Measurements from ENCODE around the gene AKIRIN1. TPM values are rescaled to one million over a fixed set of nuclear protein-coding genes. Genes with fewer than 3 reads are reported as not detected.

Gene AKIRIN1
- total RNA-seq, 2 donors from 2014 or later, result 128 to 137 TPM

DNA sequence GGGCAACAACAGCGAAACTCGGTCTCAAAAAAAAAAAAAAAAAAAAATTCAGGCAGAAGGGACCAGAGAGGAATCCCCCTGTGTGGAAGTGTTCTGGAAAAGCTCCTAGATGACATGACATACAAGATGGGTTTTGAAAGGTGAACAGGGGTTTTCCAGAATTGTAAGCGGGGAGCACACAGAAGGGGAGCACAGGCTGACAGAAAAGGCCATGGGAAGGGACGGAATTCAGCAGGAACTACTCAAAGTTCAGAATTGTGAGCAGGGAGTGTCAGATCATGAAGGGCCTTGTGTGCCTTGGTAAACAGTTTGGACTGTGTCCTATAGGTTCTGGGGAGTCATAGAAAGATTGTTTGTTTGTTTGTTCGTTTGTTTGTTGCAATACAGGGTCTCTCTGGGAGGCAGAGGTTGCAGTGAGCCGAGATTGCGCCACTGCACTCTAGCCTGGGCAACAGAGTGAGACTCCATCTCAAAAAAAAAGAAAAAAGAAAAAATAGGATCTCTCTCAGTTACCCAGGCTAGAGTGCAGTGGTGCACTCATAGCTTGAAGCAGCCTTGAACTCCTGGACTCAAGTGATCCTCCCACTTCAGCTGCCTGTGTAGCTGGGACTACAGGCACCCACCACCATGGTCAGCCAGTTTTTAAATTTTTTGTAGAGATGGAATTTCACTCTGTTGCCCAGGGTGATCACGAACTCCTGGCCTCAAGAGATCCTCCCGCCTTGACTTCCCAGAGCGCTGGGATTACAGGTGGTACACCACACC, 48.2 kb upstream of the AKIRIN1 start:
- no peak overlapping the region for H3K27ac Mint-ChIP-seq

DNA sequence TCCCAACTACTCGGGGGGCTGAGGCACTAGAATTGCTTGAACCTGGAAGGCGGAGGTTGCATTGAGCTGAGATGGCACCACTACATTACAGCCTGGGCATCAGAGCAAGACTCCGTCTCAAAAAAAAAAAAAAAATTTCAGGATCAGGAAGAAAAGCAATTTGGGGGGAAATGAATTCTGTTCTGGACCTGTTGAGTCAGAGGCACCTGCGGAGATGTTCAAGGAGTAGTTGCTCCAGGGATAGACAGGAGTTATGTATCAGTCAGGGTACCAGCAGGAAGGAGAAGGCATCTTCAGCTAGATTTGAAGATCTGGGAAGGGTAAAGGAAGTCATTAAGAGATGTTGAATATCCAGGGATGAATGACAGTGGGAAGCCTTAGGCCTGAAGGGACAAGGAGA, 46.5 kb upstream of the AKIRIN1 start:
- H3K4me1 Mint-ChIP-seq, result no peaks in the 10 kb centered on the region
- Histone ChIP-seq H3K4me1 (ENCODE audit: control insufficient read depth, insufficient read depth, low read length) (no peaks in the 10 kb centered on the region), H3K9me3 (ENCODE audit: control insufficient read depth, low read length) (peaks cover 10% of the 10 kb centered on the region), H3K9ac (ENCODE audit: extremely low read depth, low read length, poor library complexity, severe bottlenecking) (no peak overlapping the region), H3K27ac (ENCODE audit: low read depth, low read length) (no peak overlapping the region), H3K27me3 (ENCODE audit: control insufficient read depth, insufficient read depth, low read length, poor library complexity, severe bottlenecking) (no peaks in the 10 kb centered on the region), H3K36me3 (ENCODE audit: control insufficient read depth, insufficient read depth, low read length) (no peaks in the 10 kb centered on the region), H3K4me3 (ENCODE audit: low read length) (no peak overlapping the region)
- no peak overlapping the region for H3K27ac Mint-ChIP-seq
- TF ChIP-seq, protein P1, sequence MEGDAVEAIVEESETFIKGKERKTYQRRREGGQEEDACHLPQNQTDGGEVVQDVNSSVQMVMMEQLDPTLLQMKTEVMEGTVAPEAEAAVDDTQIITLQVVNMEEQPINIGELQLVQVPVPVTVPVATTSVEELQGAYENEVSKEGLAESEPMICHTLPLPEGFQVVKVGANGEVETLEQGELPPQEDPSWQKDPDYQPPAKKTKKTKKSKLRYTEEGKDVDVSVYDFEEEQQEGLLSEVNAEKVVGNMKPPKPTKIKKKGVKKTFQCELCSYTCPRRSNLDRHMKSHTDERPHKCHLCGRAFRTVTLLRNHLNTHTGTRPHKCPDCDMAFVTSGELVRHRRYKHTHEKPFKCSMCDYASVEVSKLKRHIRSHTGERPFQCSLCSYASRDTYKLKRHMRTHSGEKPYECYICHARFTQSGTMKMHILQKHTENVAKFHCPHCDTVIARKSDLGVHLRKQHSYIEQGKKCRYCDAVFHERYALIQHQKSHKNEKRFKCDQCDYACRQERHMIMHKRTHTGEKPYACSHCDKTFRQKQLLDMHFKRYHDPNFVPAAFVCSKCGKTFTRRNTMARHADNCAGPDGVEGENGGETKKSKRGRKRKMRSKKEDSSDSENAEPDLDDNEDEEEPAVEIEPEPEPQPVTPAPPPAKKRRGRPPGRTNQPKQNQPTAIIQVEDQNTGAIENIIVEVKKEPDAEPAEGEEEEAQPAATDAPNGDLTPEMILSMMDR (conservative IDR thresholded peaks at IDR 0.05), result no peak
- H3K27me3 Mint-ChIP-seq (ENCODE audit: insufficient read depth), result peaks cover 1% of the 10 kb centered on the region
- H3K36me3 Mint-ChIP-seq (ENCODE audit: low read depth), result no peaks in the 10 kb centered on the region
- 93 to 94% methylated on average over 4 of the region's 4 CpGs for WGBS, 2 experiments (ENCODE audit: insufficient coverage in 1 of 2, insufficient read length in 1 of 2)
- no peak overlapping the region for H3K4me3 Mint-ChIP-seq
- no peak for DNase-seq
- peaks cover 14% of the 10 kb centered on the region for H3K9me3 Mint-ChIP-seq

More for the DNA sequence above, 48.2 kb upstream of the AKIRIN1 start:
- H3K9me3 Mint-ChIP-seq, result peaks cover 14% of the 10 kb centered on the region
- no peak for DNase-seq
- no peaks in the 10 kb centered on the region for H3K4me1 ChIP-seq (ENCODE audit: control insufficient read depth, insufficient read depth, low read length)
- peaks cover 1% of the 10 kb centered on the region for H3K27me3 Mint-ChIP-seq (ENCODE audit: insufficient read depth)
- no peak overlapping the region for H3K4me3 ChIP-seq (ENCODE audit: low read length)
- H3K36me3 Mint-ChIP-seq (ENCODE audit: low read depth), result no peaks in the 10 kb centered on the region
- no peaks in the 10 kb centered on the region for H3K4me1 Mint-ChIP-seq
- 93 to 96% methylated on average over 8 to 10 of the region's 10 CpGs for WGBS, 2 experiments (ENCODE audit: insufficient coverage in 1 of 2, insufficient read length in 1 of 2)
- TF ChIP-seq, protein P1 (conservative IDR thresholded peaks at IDR 0.05), result no peak
- peaks cover 10% of the 10 kb centered on the region for H3K9me3 ChIP-seq (ENCODE audit: control insufficient read depth, low read length)
- no peaks in the 10 kb centered on the region for H3K27me3 ChIP-seq (ENCODE audit: control insufficient read depth, insufficient read depth, low read length, poor library complexity, severe bottlenecking)
- H3K4me3 Mint-ChIP-seq, result no peak overlapping the region
- H3K36me3 ChIP-seq (ENCODE audit: control insufficient read depth, insufficient read depth, low read length), result no peaks in the 10 kb centered on the region
- H3K9ac ChIP-seq (ENCODE audit: extremely low read depth, low read length, poor library complexity, severe bottlenecking), result no peak overlapping the region
- H3K27ac ChIP-seq (ENCODE audit: low read depth, low read length), result no peak overlapping the region

DNA sequence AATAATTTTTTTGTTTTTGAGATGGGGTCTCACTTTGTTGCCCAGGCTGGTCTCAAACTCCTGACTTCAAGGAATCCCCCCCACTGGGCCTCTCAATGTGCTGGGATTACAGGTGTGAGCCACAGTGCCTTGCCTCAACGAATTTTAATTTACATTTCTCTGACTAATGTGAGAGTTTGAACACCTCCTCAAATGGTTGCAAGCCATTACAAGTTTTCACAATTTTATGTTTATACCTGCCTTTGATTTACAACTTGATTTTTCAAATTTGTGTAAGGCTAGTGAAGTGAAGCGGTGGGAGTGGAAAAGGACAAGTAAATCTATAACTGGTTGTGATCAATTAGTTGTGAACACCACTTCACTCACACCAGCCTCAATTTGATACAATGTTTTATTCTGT, 40.5 kb upstream of the AKIRIN1 start:
- H3K27me3 ChIP-seq (ENCODE audit: control insufficient read depth, insufficient read depth, low read length, poor library complexity, severe bottlenecking), result no peaks in the 10 kb centered on the region
- no peaks in the 10 kb centered on the region for H3K4me1 ChIP-seq (ENCODE audit: control insufficient read depth, insufficient read depth, low read length)
- H3K36me3 ChIP-seq (ENCODE audit: control insufficient read depth, insufficient read depth, low read length), result no peaks in the 10 kb centered on the region
- 40 to 57% methylated on average over 1 of the region's 2 CpGs for WGBS, 2 experiments (ENCODE audit: insufficient coverage in 1 of 2, insufficient read length in 1 of 2)
- TF ChIP-seq, protein P1 (conservative IDR thresholded peaks at IDR 0.05), result no peak
- DNase-seq, result no peak
- H3K4me1 Mint-ChIP-seq, result no peaks in the 10 kb centered on the region
- H3K9me3 ChIP-seq (ENCODE audit: control insufficient read depth, low read length), result peaks cover 10% of the 10 kb centered on the region
- H3K27ac Mint-ChIP-seq, result no peak overlapping the region
- no peak overlapping the region for H3K27ac ChIP-seq (ENCODE audit: low read depth, low read length)
- no peak overlapping the region for H3K4me3 ChIP-seq (ENCODE audit: low read length)
- H3K9ac ChIP-seq (ENCODE audit: extremely low read depth, low read length, poor library complexity, severe bottlenecking), result no peak overlapping the region
- peaks cover 23% of the 10 kb centered on the region for H3K9me3 Mint-ChIP-seq
- peaks cover 1% of the 10 kb centered on the region for H3K27me3 Mint-ChIP-seq (ENCODE audit: insufficient read depth)
- no peak overlapping the region for H3K4me3 Mint-ChIP-seq
- no peaks in the 10 kb centered on the region for H3K36me3 Mint-ChIP-seq (ENCODE audit: low read depth)
